ENCODE measurements around the gene PHF3. TPM values are rescaled to one million over a fixed set of nuclear protein-coding genes. Genes with fewer than 3 reads are reported as not detected.
"Not testable (repeated sequence)": the region's sequence is repeated elsewhere in the genome, so short reads cannot be mapped to it uniquely, and the experiment has no call there.

PHF3 gene
- total RNA-seq, 4 donors from 2014 or later = 49.4 to 73.1 (median 61.9) TPM

DNA sequence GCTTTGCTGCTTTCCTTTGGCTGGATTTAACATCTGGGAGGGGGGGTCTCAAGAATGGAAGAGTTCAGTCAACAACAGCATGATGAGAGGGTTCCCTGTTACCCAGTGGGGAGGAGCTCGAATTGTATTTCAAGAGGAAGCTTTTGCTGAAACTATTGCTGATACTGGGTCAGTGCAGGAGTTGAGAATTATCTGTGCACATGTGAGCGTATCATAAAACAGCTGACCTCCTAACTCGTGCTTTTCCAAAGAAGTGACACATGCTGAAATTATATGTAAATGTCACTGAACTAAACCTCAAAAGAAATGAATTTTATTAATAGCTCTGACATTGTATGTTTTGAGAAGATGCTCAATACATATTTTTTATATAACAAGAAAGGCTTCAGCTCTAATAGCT lies 96.3 kb downstream of the PHF3 start:
- H3K4me1 ChIP-seq = no peaks in the 10 kb centered on the region
- intact Hi-C loops (cut with DNase I; ENCODE audit: low total_unique reads) = no loop called here
- no peaks in the 10 kb centered on the region for H3K27me3 ChIP-seq
- H3K4me3 ChIP-seq = no peak overlapping the region
- TF ChIP-seq CTCF (IDR thresholded peaks at IDR 0.05 in 4 of 5, conservative IDR thresholded peaks at IDR 0.05 in 1 of 5) (no peak), POLR2A (IDR thresholded peaks at IDR 0.05) (no peak)
- ATAC-seq (no peak), DNase-seq (no peak)
- no peaks in the 10 kb centered on the region for H3K36me3 ChIP-seq
- in situ Hi-C loops (cut with MboI; ENCODE audit: low sequenced_read_pairs in 4 of 4) = no loop called here
- H3K9me3 ChIP-seq = no peaks in the 10 kb centered on the region
- H3K27ac ChIP-seq = no peak overlapping the region

DNA sequence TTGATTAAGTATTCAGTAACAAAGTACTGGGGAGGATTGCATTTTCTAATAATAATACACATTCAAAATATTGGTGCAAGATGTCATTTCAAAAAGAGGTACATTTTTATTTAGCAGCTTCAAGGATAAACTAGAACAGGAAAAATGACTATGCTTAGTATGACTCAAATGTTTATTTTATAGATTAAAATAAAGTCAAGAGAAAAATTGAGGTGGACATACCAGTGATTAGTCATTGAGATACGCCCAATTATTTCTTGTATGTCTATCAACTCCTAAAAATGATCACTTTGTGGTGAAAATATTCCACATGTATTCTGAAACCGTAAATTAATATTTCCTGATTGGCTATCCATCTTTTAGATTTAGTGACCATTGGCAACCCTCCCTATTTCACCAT lies 96.7 kb downstream of the PHF3 start:
- in situ Hi-C loops (cut with MboI; ENCODE audit: low sequenced_read_pairs in 4 of 4) = no loop called here
- no peak for DNase-seq
- no peaks in the 10 kb centered on the region for H3K36me3 ChIP-seq
- H3K27ac ChIP-seq = no peak overlapping the region
- intact Hi-C loops (cut with DNase I; ENCODE audit: low total_unique reads) = no loop called here
- H3K27me3 ChIP-seq = no peaks in the 10 kb centered on the region
- H3K9me3 ChIP-seq = no peaks in the 10 kb centered on the region
- TF ChIP-seq CTCF (IDR thresholded peaks at IDR 0.05 in 4 of 5, conservative IDR thresholded peaks at IDR 0.05 in 1 of 5) (no peak), POLR2A (IDR thresholded peaks at IDR 0.05) (no peak)
- no peak for ATAC-seq
- H3K4me1 ChIP-seq = no peaks in the 10 kb centered on the region
- no peak overlapping the region for H3K4me3 ChIP-seq

DNA sequence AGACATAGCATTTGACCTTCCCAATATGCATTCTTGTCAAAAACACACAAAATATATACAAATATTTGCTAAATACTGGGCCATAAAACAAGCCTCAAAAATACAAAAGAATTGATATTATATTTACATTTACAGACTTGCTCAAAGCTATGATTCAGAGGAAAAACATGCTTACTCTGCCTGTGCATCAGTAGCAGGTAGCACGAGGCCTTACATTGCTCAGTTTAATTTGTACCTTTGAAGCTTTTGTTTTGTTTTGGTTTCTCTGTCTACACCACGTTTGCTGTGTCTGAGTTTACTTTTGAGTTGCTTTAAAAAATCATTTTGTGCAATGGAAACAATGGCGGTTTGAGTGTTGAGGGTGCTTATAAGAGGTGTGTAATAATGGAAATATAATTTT lies 99.3 kb downstream of the PHF3 start:
- H3K4me3 ChIP-seq = no peak overlapping the region
- DNase-seq (no peak), ATAC-seq (no peak)
- in situ Hi-C loops (cut with MboI; ENCODE audit: low sequenced_read_pairs in 4 of 4) = no loop called here
- H3K36me3 ChIP-seq = no peaks in the 10 kb centered on the region
- intact Hi-C loops (cut with DNase I; ENCODE audit: low total_unique reads) = no loop called here
- H3K4me1 ChIP-seq = no peaks in the 10 kb centered on the region
- no peak for TF ChIP-seq CTCF (IDR thresholded peaks at IDR 0.05 in 4 of 5, conservative IDR thresholded peaks at IDR 0.05 in 1 of 5)
- no peak for TF ChIP-seq POLR2A (IDR thresholded peaks at IDR 0.05)
- no peaks in the 10 kb centered on the region for H3K27me3 ChIP-seq
- no peak overlapping the region for H3K27ac ChIP-seq
- H3K9me3 ChIP-seq = no peaks in the 10 kb centered on the region

DNA sequence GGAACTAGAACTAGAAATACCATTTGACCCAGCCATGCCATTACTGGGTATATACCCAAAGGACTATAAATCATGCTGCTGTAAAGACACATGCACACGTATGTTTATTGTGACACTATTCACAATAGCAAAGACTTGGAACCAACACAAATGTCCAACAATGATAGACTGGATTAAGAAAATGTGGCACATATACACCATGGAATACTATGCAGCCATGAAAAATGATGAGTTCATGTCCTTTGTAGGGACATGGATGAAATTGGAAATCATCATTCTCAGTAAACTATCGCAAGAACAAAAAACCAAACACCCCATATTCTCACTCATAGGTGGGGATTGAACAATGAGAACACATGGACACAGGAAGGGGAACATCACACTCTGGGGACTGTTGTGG lies 102.6 kb downstream of the PHF3 start:
- ATAC-seq; H3K4me3 ChIP-seq; H3K27me3 ChIP-seq; in situ Hi-C loops (cut with MboI; ENCODE audit: low sequenced_read_pairs in 4 of 4); H3K36me3 ChIP-seq; H3K4me1 ChIP-seq; H3K27ac ChIP-seq; H3K9me3 ChIP-seq; intact Hi-C loops (cut with DNase I; ENCODE audit: low total_unique reads); DNase-seq: not testable (repeated sequence)

DNA sequence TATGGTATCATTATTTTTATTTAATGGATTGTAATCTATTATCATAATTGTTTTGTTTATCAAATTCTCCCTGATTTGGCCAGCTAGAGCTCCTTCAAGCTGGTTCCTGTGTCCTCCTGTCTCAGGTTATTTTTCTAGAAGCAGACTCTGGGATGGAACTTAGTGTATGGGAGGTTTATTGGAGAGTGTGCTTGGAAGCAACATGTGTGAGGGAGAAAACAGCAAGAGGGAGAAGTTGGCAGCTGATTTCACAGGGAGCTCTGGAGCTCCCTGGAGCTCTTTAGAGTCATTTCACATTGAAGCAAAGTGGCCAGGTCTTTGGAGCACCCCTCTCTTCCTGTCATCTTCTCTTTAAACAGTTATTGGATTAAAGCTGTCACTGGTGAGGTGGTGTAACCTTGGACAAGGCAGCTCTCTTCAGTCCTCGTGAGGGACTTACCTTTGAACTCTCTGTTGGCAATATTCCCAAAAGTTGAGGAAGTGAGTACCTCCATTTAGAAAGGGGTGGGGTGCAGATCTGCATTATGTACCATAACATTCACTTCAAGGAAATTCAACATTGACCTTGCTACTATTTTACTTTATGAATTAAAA lies 103.6 kb downstream of the PHF3 start:
- Histone ChIP-seq H3K4me3 (no peak overlapping the region), H3K36me3 (no peaks in the 10 kb centered on the region), H3K4me1 (no peaks in the 10 kb centered on the region), H3K27ac (no peak overlapping the region), H3K9me3 (no peaks in the 10 kb centered on the region), H3K27me3 (no peaks in the 10 kb centered on the region)
- in situ Hi-C loops (cut with MboI; ENCODE audit: low sequenced_read_pairs in 4 of 4) (no loop called here), intact Hi-C loops (cut with DNase I; ENCODE audit: low total_unique reads) (no loop called here)
- TF ChIP-seq CTCF (IDR thresholded peaks at IDR 0.05 in 4 of 5, conservative IDR thresholded peaks at IDR 0.05 in 1 of 5) = no peak
- ATAC-seq = no peak
- no peak for DNase-seq
